ENCODE measurements around the gene KCNK3. TPM values are rescaled to one million over a fixed set of nuclear protein-coding genes. Genes with fewer than 3 reads are reported as not detected.

Gene KCNK3
- total RNA-seq, 1 experiment from 2014 or later: not detected

DNA sequence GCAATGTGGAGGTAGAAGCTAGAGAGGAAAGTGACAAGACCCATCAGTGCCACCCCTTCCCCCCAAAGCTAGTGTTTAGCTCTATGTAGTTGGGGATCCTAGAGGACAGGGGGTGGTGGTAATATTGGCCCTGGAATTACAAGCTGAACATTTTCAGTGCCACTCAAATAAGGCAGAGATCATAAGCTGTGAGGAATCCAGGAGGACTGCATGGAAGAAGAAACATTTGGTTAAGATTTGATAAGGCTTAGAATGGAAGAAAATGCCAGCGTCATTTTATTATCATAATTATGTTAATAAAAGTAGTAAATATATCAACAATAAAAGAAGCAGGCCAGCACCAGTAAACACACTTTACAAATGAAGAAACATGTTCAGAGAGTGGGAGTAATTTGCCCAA, 33.7 kb downstream of the KCNK3 start:
- POLR2A ChIA-PET: no interaction called here
- no TSS peak for BruUV-seq (replicated peaks)
- Mint-ChIP-seq H3K27ac (ENCODE audit: low read depth, unreplicated experiment) (no peak overlapping the region), H3K9me3 (ENCODE audit: unreplicated experiment) (no peaks in the 10 kb centered on the region), H3K27me3 (ENCODE audit: insufficient read depth, unreplicated experiment) (no peaks in the 10 kb centered on the region), H3K4me1 (ENCODE audit: insufficient read depth, unreplicated experiment) (peaks cover 9% of the 10 kb centered on the region), H3K36me3 (ENCODE audit: insufficient read depth, unreplicated experiment) (no peaks in the 10 kb centered on the region), H3K4me3 (ENCODE audit: unreplicated experiment) (no peak overlapping the region)
- CTCF ChIA-PET: interaction anchor here (0.7 to 1.9 kb wide), 5 partner anchors 13 to 148 kb away, joined by 3 to 4 read pairs (median 3); no protein-coding TSS in a partner anchor
- no peak for DNase-seq (ENCODE audit: unreplicated experiment)
- TF ChIP-seq, protein P1, sequence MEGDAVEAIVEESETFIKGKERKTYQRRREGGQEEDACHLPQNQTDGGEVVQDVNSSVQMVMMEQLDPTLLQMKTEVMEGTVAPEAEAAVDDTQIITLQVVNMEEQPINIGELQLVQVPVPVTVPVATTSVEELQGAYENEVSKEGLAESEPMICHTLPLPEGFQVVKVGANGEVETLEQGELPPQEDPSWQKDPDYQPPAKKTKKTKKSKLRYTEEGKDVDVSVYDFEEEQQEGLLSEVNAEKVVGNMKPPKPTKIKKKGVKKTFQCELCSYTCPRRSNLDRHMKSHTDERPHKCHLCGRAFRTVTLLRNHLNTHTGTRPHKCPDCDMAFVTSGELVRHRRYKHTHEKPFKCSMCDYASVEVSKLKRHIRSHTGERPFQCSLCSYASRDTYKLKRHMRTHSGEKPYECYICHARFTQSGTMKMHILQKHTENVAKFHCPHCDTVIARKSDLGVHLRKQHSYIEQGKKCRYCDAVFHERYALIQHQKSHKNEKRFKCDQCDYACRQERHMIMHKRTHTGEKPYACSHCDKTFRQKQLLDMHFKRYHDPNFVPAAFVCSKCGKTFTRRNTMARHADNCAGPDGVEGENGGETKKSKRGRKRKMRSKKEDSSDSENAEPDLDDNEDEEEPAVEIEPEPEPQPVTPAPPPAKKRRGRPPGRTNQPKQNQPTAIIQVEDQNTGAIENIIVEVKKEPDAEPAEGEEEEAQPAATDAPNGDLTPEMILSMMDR (IDR thresholded peaks at IDR 0.05; ENCODE audit: unreplicated experiment): no peak
- intact Hi-C loops (cut with micrococcal nuclease): no loop called here

DNA sequence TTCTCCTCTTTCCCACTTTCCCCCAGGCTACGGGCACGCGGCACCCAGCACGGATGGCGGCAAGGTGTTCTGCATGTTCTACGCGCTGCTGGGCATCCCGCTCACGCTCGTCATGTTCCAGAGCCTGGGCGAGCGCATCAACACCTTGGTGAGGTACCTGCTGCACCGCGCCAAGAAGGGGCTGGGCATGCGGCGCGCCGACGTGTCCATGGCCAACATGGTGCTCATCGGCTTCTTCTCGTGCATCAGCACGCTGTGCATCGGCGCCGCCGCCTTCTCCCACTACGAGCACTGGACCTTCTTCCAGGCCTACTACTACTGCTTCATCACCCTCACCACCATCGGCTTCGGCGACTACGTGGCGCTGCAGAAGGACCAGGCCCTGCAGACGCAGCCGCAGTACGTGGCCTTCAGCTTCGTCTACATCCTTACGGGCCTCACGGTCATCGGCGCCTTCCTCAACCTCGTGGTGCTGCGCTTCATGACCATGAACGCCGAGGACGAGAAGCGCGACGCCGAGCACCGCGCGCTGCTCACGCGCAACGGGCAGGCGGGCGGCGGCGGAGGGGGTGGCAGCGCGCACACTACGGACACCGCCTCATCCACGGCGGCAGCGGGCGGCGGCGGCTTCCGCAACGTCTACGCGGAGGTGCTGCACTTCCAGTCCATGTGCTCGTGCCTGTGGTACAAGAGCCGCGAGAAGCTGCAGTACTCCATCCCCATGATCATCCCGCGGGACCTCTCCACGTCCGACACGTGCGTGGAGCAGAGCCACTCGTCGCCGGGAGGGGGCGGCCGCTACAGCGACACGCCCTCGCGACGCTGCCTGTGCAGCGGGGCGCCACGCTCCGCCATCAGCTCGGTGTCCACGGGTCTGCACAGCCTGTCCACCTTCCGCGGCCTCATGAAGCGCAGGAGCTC, 35.4 kb downstream of the KCNK3 start:
- no TSS peak for BruUV-seq (replicated peaks)
- H3K4me1 Mint-ChIP-seq (ENCODE audit: insufficient read depth, unreplicated experiment): peaks cover 9% of the 10 kb centered on the region
- CTCF ChIA-PET: interaction anchor here (0.7 kb wide), 1 partner anchor 43 kb away, joined by 3 read pairs; no protein-coding TSS in a partner anchor
- TF ChIP-seq, protein P1 (IDR thresholded peaks at IDR 0.05; ENCODE audit: unreplicated experiment): no peak
- H3K36me3 Mint-ChIP-seq (ENCODE audit: insufficient read depth, unreplicated experiment): no peaks in the 10 kb centered on the region
- DNase-seq (ENCODE audit: unreplicated experiment): no peak
- H3K9me3 Mint-ChIP-seq (ENCODE audit: unreplicated experiment): no peaks in the 10 kb centered on the region
- H3K27me3 Mint-ChIP-seq (ENCODE audit: insufficient read depth, unreplicated experiment): peaks cover 12% of the 10 kb centered on the region
- POLR2A ChIA-PET: no interaction called here
- no peak overlapping the region for H3K27ac Mint-ChIP-seq (ENCODE audit: low read depth, unreplicated experiment)
- intact Hi-C loops (cut with micrococcal nuclease): no loop called here
- no peak overlapping the region for H3K4me3 Mint-ChIP-seq (ENCODE audit: unreplicated experiment)

GRCh38 chr2:26729311-26729710, 36.8 kb downstream of the KCNK3 start:
- intact Hi-C loops (cut with micrococcal nuclease): no loop called here
- peaks cover 6% of the 10 kb centered on the region for H3K4me1 Mint-ChIP-seq (ENCODE audit: insufficient read depth, unreplicated experiment)
- H3K36me3 Mint-ChIP-seq (ENCODE audit: insufficient read depth, unreplicated experiment): no peaks in the 10 kb centered on the region
- DNase-seq (ENCODE audit: unreplicated experiment): no peak
- no peak overlapping the region for H3K27ac Mint-ChIP-seq (ENCODE audit: low read depth, unreplicated experiment)
- TF ChIP-seq, protein P1 (IDR thresholded peaks at IDR 0.05; ENCODE audit: unreplicated experiment): no peak
- peaks cover 17% of the 10 kb centered on the region for H3K27me3 Mint-ChIP-seq (ENCODE audit: insufficient read depth, unreplicated experiment)
- POLR2A ChIA-PET: no interaction called here
- H3K4me3 Mint-ChIP-seq (ENCODE audit: unreplicated experiment): no peak overlapping the region
- BruUV-seq (replicated peaks): no TSS peak
- H3K9me3 Mint-ChIP-seq (ENCODE audit: unreplicated experiment): no peaks in the 10 kb centered on the region
- CTCF ChIA-PET: interaction anchor here (0.8 kb wide), 1 partner anchor 16 kb away, joined by 5 read pairs; no protein-coding TSS in a partner anchor

DNA sequence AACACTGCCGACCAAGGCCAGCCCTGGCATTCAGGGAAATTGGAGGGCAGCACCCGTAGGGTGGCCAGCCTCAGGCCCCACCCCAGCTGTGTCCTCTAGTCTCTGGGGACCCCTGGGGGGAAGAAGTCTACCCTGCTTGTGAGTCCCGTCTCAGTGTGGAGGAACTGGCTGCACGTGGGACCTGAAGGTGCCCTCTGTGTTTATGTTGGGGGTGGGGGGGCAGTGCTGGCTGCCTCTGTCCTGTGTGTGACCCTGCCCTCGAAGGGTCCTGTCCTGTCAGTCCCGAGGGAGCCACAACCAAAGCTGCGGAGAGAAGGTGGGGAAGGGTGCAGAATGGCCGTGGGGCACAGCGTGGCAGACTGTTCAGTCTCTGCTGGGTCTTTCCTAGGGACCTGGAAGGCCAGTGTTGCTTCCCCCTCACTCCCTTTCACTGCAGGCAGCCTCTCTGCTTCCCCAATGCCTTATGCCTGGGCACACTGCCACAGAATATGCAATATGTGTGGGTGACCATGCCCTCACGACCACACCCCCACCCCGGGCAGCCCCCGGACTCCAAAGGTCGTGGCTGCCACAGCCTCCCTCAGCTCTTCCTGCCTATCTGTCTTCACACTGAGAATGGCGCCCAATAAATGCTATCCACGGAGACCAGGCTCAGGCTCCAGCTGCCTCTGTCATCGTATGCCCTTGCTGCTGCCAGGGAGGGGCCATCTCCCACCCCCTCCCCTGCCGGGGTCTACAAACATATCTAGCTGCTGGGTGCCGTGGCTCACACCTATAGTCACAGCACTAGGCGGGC, 38.2 kb downstream of the KCNK3 start:
- no peak overlapping the region for H3K4me3 Mint-ChIP-seq (ENCODE audit: unreplicated experiment)
- no peak for DNase-seq (ENCODE audit: unreplicated experiment)
- no peaks in the 10 kb centered on the region for H3K36me3 Mint-ChIP-seq (ENCODE audit: insufficient read depth, unreplicated experiment)
- no peak overlapping the region for H3K27ac Mint-ChIP-seq (ENCODE audit: low read depth, unreplicated experiment)
- CTCF ChIA-PET: interaction anchor here (0.6 to 2.0 kb wide), 4 partner anchors 14 to 126 kb away, joined by 4 to 10 read pairs (median 6); no protein-coding TSS in a partner anchor
- no TSS peak for BruUV-seq (replicated peaks)
- peaks cover 17% of the 10 kb centered on the region for H3K27me3 Mint-ChIP-seq (ENCODE audit: insufficient read depth, unreplicated experiment)
- H3K9me3 Mint-ChIP-seq (ENCODE audit: unreplicated experiment): no peaks in the 10 kb centered on the region
- H3K4me1 Mint-ChIP-seq (ENCODE audit: insufficient read depth, unreplicated experiment): peaks cover 6% of the 10 kb centered on the region
- intact Hi-C loops (cut with micrococcal nuclease): no loop called here
- POLR2A ChIA-PET: interaction anchor here (0.6 to 1.2 kb wide), 2 partner anchors 13 to 114 kb away, joined by 3 to 4 read pairs; no protein-coding TSS in a partner anchor
- TF ChIP-seq, protein P1 (IDR thresholded peaks at IDR 0.05; ENCODE audit: unreplicated experiment): no peak

Measured in MCF 10A (cell line).